Gastrocnemius medialis (tissue), 4 donors: ENCODE measurements around the gene VWA8.
"Not testable (repeated sequence)": the region's sequence is repeated elsewhere in the genome, so short reads cannot be mapped to it uniquely, and the experiment has no call there.

Source experiments
- POLR2A ChIP-seq, 2 donors: fragments of 450-650 bp; IDR thresholded peaks; one replicate each; pipeline ENCODE4 v1.6.1; 2017; ENCODE audit warnings: antibody characterized with exemption in 2 of 2, mild to moderate bottlenecking in 2 of 2, moderate library complexity in 2 of 2
- TF ChIP-seq, protein P1 (sequence below), 5 experiments: fragments of 450-650 bp in 3 of 5; fragments of 200-600 bp in 2 of 5; sonication (generic) in 2 of 5; IDR thresholded peaks in 4 of 5; conservative IDR thresholded peaks in 1 of 5; 1 replicate in 4 of 5; 2 replicates in 1 of 5; pipeline ENCODE4 v1.5.1; 2016 to 2019; ENCODE audit warnings: antibody characterized with exemption in 5 of 5, mild to moderate bottlenecking in 3 of 5, moderate library complexity in 3 of 5

GRCh38 chr13:41617633-41618032 lies 343.3 kb downstream of the VWA8 start:
- not testable (repeated sequence) for TF ChIP-seq POLR2A (IDR thresholded peaks at IDR 0.05)
- TF ChIP-seq, protein P1, sequence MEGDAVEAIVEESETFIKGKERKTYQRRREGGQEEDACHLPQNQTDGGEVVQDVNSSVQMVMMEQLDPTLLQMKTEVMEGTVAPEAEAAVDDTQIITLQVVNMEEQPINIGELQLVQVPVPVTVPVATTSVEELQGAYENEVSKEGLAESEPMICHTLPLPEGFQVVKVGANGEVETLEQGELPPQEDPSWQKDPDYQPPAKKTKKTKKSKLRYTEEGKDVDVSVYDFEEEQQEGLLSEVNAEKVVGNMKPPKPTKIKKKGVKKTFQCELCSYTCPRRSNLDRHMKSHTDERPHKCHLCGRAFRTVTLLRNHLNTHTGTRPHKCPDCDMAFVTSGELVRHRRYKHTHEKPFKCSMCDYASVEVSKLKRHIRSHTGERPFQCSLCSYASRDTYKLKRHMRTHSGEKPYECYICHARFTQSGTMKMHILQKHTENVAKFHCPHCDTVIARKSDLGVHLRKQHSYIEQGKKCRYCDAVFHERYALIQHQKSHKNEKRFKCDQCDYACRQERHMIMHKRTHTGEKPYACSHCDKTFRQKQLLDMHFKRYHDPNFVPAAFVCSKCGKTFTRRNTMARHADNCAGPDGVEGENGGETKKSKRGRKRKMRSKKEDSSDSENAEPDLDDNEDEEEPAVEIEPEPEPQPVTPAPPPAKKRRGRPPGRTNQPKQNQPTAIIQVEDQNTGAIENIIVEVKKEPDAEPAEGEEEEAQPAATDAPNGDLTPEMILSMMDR (IDR thresholded peaks at IDR 0.05 in 4 of 5, conservative IDR thresholded peaks at IDR 0.05 in 1 of 5): not testable (repeated sequence)
